ENCODE results near the gene LYSMD4.

The LYSMD4 gene

GRCh38 chr15:99716540-99717095, 16.6 kb downstream of the LYSMD4 start:
- no peak for FAIRE-seq
- no peak for DNase-seq (ENCODE audit: insufficient read length)
- TF ChIP-seq POLR2AphosphoS5 (IDR thresholded peaks at IDR 0.05; ENCODE audit: low read depth, low read length) (no peak), TAF1 (IDR thresholded peaks at IDR 0.05; ENCODE audit: borderline replicate concordance, low read depth, low read length) (no peak), POLR2A (IDR thresholded peaks at IDR 0.05; ENCODE audit: low read depth, low read length) (no peak)

GRCh38 chr15:99712415-99712814, 20.8 kb downstream of the LYSMD4 start:
- no peak for DNase-seq (ENCODE audit: insufficient read length)
- FAIRE-seq, result no peak
- TF ChIP-seq POLR2A (IDR thresholded peaks at IDR 0.05; ENCODE audit: low read depth, low read length) (no peak), TAF1 (IDR thresholded peaks at IDR 0.05; ENCODE audit: borderline replicate concordance, low read depth, low read length) (no peak), POLR2AphosphoS5 (IDR thresholded peaks at IDR 0.05; ENCODE audit: low read depth, low read length) (no peak)

GRCh38 chr15:99711625-99712024, 21.6 kb downstream of the LYSMD4 start:
- TF ChIP-seq TAF1 (IDR thresholded peaks at IDR 0.05; ENCODE audit: borderline replicate concordance, low read depth, low read length) (no peak), POLR2A (IDR thresholded peaks at IDR 0.05; ENCODE audit: low read depth, low read length) (no peak), POLR2AphosphoS5 (IDR thresholded peaks at IDR 0.05; ENCODE audit: low read depth, low read length) (no peak)
- no peak for DNase-seq (ENCODE audit: insufficient read length)
- no peak for FAIRE-seq

- DNase-seq (ENCODE audit: insufficient read length) (no peak), FAIRE-seq (no peak)
- TF ChIP-seq POLR2AphosphoS5 (IDR thresholded peaks at IDR 0.05; ENCODE audit: low read depth, low read length), result no peak
- TF ChIP-seq POLR2A (IDR thresholded peaks at IDR 0.05; ENCODE audit: low read depth, low read length), result no peak
- no peak for TF ChIP-seq TAF1 (IDR thresholded peaks at IDR 0.05; ENCODE audit: borderline replicate concordance, low read depth, low read length)
Measured at GRCh38 chr15:99709243-99709986, 23.8 kb downstream of the LYSMD4 start.

GRCh38 chr15:99708563-99708962, 24.7 kb downstream of the LYSMD4 start:
- no peak for FAIRE-seq
- no peak for DNase-seq (ENCODE audit: insufficient read length)
- TF ChIP-seq TAF1 (IDR thresholded peaks at IDR 0.05; ENCODE audit: borderline replicate concordance, low read depth, low read length) (no peak), POLR2AphosphoS5 (IDR thresholded peaks at IDR 0.05; ENCODE audit: low read depth, low read length) (no peak), POLR2A (IDR thresholded peaks at IDR 0.05; ENCODE audit: low read depth, low read length) (no peak)

GRCh38 chr15:99707473-99708270, 25.6 kb downstream of the LYSMD4 start:
- no peak for DNase-seq (ENCODE audit: insufficient read length)
- no peak for FAIRE-seq
- TF ChIP-seq TAF1 (IDR thresholded peaks at IDR 0.05; ENCODE audit: borderline replicate concordance, low read depth, low read length) (no peak), POLR2A (IDR thresholded peaks at IDR 0.05; ENCODE audit: low read depth, low read length) (no peak), POLR2AphosphoS5 (IDR thresholded peaks at IDR 0.05; ENCODE audit: low read depth, low read length) (no peak)

GRCh38 chr15:99706557-99707303, 26.5 kb downstream of the LYSMD4 start:
- no peak for DNase-seq (ENCODE audit: insufficient read length)
- no peak for FAIRE-seq
- TF ChIP-seq POLR2AphosphoS5 (IDR thresholded peaks at IDR 0.05; ENCODE audit: low read depth, low read length) (0 out of 2 replicates have a peak, but pooled peaks have one; percentile 36), POLR2A (IDR thresholded peaks at IDR 0.05; ENCODE audit: low read depth, low read length) (no peak; the same call in 1 of the 2 replicates)

GRCh38 chr15:99704444-99704838, 28.8 kb downstream of the LYSMD4 start:
- TF ChIP-seq POLR2AphosphoS5 (IDR thresholded peaks at IDR 0.05; ENCODE audit: low read depth, low read length) (0 out of 2 replicates have a peak, but pooled peaks have one; percentile 52), POLR2A (IDR thresholded peaks at IDR 0.05; ENCODE audit: low read depth, low read length) (no peak)
- no peak for DNase-seq (ENCODE audit: insufficient read length)
- peak; percentile 93 for FAIRE-seq

GRCh38 chr15:99703603-99704443, 29.4 kb downstream of the LYSMD4 start:
- FAIRE-seq, result peak; percentile 27
- no peak for DNase-seq (ENCODE audit: insufficient read length)
- TF ChIP-seq TAF1 (IDR thresholded peaks at IDR 0.05; ENCODE audit: borderline replicate concordance, low read depth, low read length) (no peak), POLR2A (IDR thresholded peaks at IDR 0.05; ENCODE audit: low read depth, low read length) (no peak; the same call in 1 of the 2 replicates), POLR2AphosphoS5 (IDR thresholded peaks at IDR 0.05; ENCODE audit: low read depth, low read length) (no peak)

GRCh38 chr15:99702895-99703602, 30.2 kb downstream of the LYSMD4 start:
- no peak for TF ChIP-seq TAF1 (IDR thresholded peaks at IDR 0.05; ENCODE audit: borderline replicate concordance, low read depth, low read length)
- TF ChIP-seq POLR2A (IDR thresholded peaks at IDR 0.05; ENCODE audit: low read depth, low read length), result no peak
- TF ChIP-seq POLR2AphosphoS5 (IDR thresholded peaks at IDR 0.05; ENCODE audit: low read depth, low read length), result no peak
- FAIRE-seq (no peak), DNase-seq (ENCODE audit: insufficient read length) (no peak)

Measured in GM12892 (cell line).